HepG2 (cell line): ENCODE results near the gene FNDC3B.

Source experiments
- CBX1 ChIP-seq: IDR thresholded peaks from one replicate; pipeline ENCODE4 v1.6.1; 2016; ENCODE audit warnings: antibody characterized with exemption, low read depth
- POLR2AphosphoS5 ChIP-seq: IDR thresholded peaks from 2 replicates; pipeline ENCODE4 v1.6.1; 2012; ENCODE audit warnings: low read depth, low read length
- SATB2 ChIP-seq: sonication (generic); formaldehyde crosslinking; IDR thresholded peaks from 2 replicates; pipeline ENCODE4 v1.5.0; 2020; ENCODE audit warnings: missing genetic modification reagents
- ZC3H4 ChIP-seq: sonication (generic); formaldehyde crosslinking; IDR thresholded peaks from 2 replicates; pipeline ENCODE4 v1.4.0; 2020; ENCODE audit warnings: missing genetic modification reagents, borderline replicate concordance
- ZFP36 ChIP-seq: fragments of 150-350 bp; IDR thresholded peaks from 2 replicates; pipeline ENCODE4 v1.6.1; 2018; ENCODE audit warnings: borderline replicate concordance, low read length, low read depth; ENCODE audit not compliant: partially characterized antibody
- ZNF616 ChIP-seq: sonication (generic); formaldehyde crosslinking; IDR thresholded peaks from 2 replicates; pipeline ENCODE4 v1.5.0; 2020; ENCODE audit warnings: low read depth, mild to moderate bottlenecking, missing genetic modification reagents

- TF ChIP-seq POLR2AphosphoS5 (no peak), CBX1 (no peak), SATB2 (CRISPR knock-in tag) (no peak), ZNF616 (no peak), ZFP36 (no peak), ZC3H4 (no peak)
These were observed 127.5 kb downstream of the FNDC3B start for GRCh38 chr3:172166890-172167289.
